Measurements from ENCODE around the gene PDE1A.

The PDE1A gene

DNA sequence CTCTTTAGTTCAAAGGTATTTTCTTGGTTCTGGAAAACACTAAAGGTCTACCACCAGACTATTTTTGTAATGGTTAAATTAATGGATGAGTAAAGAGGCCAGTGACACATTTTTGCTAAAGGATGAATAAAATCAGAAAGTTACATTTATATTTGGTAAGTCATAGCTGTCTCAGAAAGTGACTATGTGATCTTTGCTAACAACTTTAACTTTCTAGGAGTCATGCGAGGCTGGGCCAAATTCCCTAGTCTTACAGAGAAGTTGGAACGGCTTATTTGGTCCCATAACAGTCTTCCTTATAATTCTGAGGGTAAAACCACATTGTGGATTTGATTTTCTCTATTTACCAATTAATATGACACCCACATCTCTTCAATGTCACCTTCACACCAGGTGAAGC lies 198.1 kb downstream of the PDE1A start:
- TF ChIP-seq, protein P1, sequence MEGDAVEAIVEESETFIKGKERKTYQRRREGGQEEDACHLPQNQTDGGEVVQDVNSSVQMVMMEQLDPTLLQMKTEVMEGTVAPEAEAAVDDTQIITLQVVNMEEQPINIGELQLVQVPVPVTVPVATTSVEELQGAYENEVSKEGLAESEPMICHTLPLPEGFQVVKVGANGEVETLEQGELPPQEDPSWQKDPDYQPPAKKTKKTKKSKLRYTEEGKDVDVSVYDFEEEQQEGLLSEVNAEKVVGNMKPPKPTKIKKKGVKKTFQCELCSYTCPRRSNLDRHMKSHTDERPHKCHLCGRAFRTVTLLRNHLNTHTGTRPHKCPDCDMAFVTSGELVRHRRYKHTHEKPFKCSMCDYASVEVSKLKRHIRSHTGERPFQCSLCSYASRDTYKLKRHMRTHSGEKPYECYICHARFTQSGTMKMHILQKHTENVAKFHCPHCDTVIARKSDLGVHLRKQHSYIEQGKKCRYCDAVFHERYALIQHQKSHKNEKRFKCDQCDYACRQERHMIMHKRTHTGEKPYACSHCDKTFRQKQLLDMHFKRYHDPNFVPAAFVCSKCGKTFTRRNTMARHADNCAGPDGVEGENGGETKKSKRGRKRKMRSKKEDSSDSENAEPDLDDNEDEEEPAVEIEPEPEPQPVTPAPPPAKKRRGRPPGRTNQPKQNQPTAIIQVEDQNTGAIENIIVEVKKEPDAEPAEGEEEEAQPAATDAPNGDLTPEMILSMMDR (IDR thresholded peaks at IDR 0.05; ENCODE audit: poor library complexity, severe bottlenecking): no peak
- no peak for DNase-seq (ENCODE audit: low spot score)
- Histone ChIP-seq H3K27ac (ENCODE audit: poor library complexity, severe bottlenecking) (no peak overlapping the region), H3K27me3 (ENCODE audit: insufficient read depth, poor library complexity, severe bottlenecking) (no peaks in the 10 kb centered on the region), H3K36me3 (ENCODE audit: low read depth) (no peaks in the 10 kb centered on the region), H3K4me3 (ENCODE audit: severe bottlenecking) (no peak overlapping the region), H3K4me1 (ENCODE audit: insufficient read depth, poor library complexity, severe bottlenecking) (no peaks in the 10 kb centered on the region), H3K9me3 (ENCODE audit: severe bottlenecking) (no peaks in the 10 kb centered on the region)
- no peak for ATAC-seq (ENCODE audit: low read depth)

DNA sequence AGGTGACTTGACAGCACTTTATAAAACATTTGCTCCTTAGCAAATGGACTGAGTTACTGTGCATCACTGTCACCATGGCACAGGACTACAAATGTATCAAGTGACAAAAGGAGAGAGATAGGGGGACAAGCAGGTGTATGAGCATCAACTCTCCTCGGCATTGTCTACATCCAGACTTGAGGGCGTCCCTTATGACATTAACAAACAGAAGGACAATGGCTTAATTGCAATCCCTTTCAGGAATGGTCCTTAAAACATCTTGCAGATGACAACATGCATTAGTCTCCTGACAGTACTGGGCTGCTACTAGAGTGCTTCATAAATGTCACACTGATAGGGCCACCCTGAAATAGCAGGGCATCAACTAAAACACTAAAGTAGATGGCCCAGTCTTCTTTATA lies 198.8 kb downstream of the PDE1A start:
- ATAC-seq (ENCODE audit: low read depth) (no peak), DNase-seq (ENCODE audit: low spot score) (no peak)
- TF ChIP-seq, protein P1 (IDR thresholded peaks at IDR 0.05; ENCODE audit: poor library complexity, severe bottlenecking): no peak
- Histone ChIP-seq H3K27me3 (ENCODE audit: insufficient read depth, poor library complexity, severe bottlenecking) (no peaks in the 10 kb centered on the region), H3K27ac (ENCODE audit: poor library complexity, severe bottlenecking) (no peak overlapping the region), H3K36me3 (ENCODE audit: low read depth) (no peaks in the 10 kb centered on the region), H3K4me1 (ENCODE audit: insufficient read depth, poor library complexity, severe bottlenecking) (no peaks in the 10 kb centered on the region), H3K4me3 (ENCODE audit: severe bottlenecking) (no peak overlapping the region), H3K9me3 (ENCODE audit: severe bottlenecking) (no peaks in the 10 kb centered on the region)

DNA sequence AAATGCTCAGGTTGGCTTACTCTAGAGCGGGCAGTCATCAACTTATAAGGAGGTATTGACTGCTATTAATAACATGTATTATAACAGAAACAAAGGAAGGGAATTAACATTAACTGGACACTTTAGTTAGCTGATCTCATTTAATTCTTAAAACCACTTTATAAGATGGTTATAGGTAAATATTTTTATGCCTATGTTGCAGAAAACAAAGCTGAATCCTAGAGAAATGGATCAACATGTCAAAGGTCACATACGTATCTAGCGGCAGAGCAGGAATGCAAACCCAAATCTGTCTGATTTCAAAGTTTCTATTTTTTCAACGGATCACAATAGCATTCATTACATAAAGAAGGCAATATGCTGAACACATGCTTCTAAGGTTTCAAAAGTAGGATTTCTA lies 200.0 kb downstream of the PDE1A start:
- Histone ChIP-seq H3K9me3 (ENCODE audit: severe bottlenecking) (no peaks in the 10 kb centered on the region), H3K27ac (ENCODE audit: poor library complexity, severe bottlenecking) (no peak overlapping the region), H3K4me1 (ENCODE audit: insufficient read depth, poor library complexity, severe bottlenecking) (no peaks in the 10 kb centered on the region), H3K27me3 (ENCODE audit: insufficient read depth, poor library complexity, severe bottlenecking) (no peaks in the 10 kb centered on the region), H3K36me3 (ENCODE audit: low read depth) (no peaks in the 10 kb centered on the region), H3K4me3 (ENCODE audit: severe bottlenecking) (no peak overlapping the region)
- TF ChIP-seq, protein P1 (IDR thresholded peaks at IDR 0.05; ENCODE audit: poor library complexity, severe bottlenecking): no peak
- no peak for DNase-seq (ENCODE audit: low spot score)
- no peak for ATAC-seq (ENCODE audit: low read depth)

DNA sequence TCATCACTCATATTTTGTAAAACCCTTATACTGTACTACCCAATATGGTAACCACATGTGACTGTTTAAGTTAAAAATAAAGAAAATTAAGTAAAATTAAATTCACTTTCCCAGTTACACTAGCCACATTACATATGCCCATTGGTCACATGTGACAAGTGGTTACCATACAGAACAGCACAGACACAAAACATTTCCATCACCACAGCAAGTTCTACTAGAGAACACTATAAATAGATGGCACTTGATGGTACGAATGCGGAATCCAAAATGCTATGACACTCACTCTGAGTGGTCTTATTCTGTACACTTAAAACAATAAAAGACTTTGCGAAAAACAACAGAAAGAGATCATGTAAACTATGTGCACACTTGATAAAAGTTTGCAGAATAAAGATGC lies 202.2 kb downstream of the PDE1A start:
- H3K4me1 ChIP-seq (ENCODE audit: insufficient read depth, poor library complexity, severe bottlenecking): no peaks in the 10 kb centered on the region
- no peaks in the 10 kb centered on the region for H3K36me3 ChIP-seq (ENCODE audit: low read depth)
- no peaks in the 10 kb centered on the region for H3K9me3 ChIP-seq (ENCODE audit: severe bottlenecking)
- no peak overlapping the region for H3K4me3 ChIP-seq (ENCODE audit: severe bottlenecking)
- no peak for DNase-seq (ENCODE audit: low spot score)
- ATAC-seq (ENCODE audit: low read depth): no peak
- H3K27me3 ChIP-seq (ENCODE audit: insufficient read depth, poor library complexity, severe bottlenecking): no peaks in the 10 kb centered on the region
- H3K27ac ChIP-seq (ENCODE audit: poor library complexity, severe bottlenecking): no peak overlapping the region
- TF ChIP-seq, protein P1 (IDR thresholded peaks at IDR 0.05; ENCODE audit: poor library complexity, severe bottlenecking): no peak

DNA sequence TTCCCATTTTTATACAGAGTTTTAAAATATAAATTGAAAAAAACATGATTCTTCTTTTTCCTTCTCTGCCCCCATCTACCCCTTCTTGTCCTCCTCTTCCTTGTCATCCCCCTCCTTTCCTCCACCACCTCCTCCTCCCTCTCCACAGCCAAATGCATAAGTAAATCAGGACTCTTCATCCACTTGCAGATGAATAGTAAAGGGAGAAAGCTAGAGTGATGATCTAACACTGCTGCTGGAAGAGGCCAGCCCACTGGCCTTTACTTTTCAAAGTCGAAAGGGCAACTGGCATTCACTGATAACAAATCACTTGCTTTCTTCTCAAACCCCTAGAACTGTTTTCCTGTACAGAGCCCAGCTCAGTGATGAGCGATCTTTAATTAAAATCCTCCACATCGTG lies 205.8 kb downstream of the PDE1A start:
- no peaks in the 10 kb centered on the region for H3K36me3 ChIP-seq (ENCODE audit: low read depth)
- TF ChIP-seq, protein P1 (IDR thresholded peaks at IDR 0.05; ENCODE audit: poor library complexity, severe bottlenecking): no peak
- DNase-seq (ENCODE audit: low spot score): no peak
- no peaks in the 10 kb centered on the region for H3K9me3 ChIP-seq (ENCODE audit: severe bottlenecking)
- H3K27me3 ChIP-seq (ENCODE audit: insufficient read depth, poor library complexity, severe bottlenecking): no peaks in the 10 kb centered on the region
- ATAC-seq (ENCODE audit: low read depth): no peak
- no peaks in the 10 kb centered on the region for H3K4me1 ChIP-seq (ENCODE audit: insufficient read depth, poor library complexity, severe bottlenecking)
- H3K27ac ChIP-seq (ENCODE audit: poor library complexity, severe bottlenecking): no peak overlapping the region
- H3K4me3 ChIP-seq (ENCODE audit: severe bottlenecking): no peak overlapping the region
